H1 (cell line): Measurements from ENCODE around the gene AKAP7. TPM values are rescaled to one million over a fixed set of nuclear protein-coding genes. Genes with fewer than 3 reads are reported as not detected.

Source experiments
- CTCF ChIA-PET: fragments of 300-600 bp; sonication (Branson Sonifier 250); formaldehyde crosslinking; loops from one replicate; lab custom pipeline; 2021; ENCODE audit not compliant: partially characterized antibody; lab: Charles Lee
- POLR2A ChIA-PET: fragments of 300-600 bp; sonication (Branson Sonifier 250); formaldehyde crosslinking; loops from one replicate; lab custom pipeline; 2021; ENCODE audit warnings: inconsistent platforms; ENCODE audit not compliant: partially characterized antibody; lab: Charles Lee
- DNase-seq, 2 experiments: peaks; one replicate each; pipeline versions ENCODE4 v3.0.0 to v3.0.0-alpha.2; 2010 to 2022; ENCODE audit warnings: low spot score in 2 of 2, low read depth in 1 of 2, mixed read lengths in 1 of 2
- FAIRE-seq: peaks from 2 replicates; lab custom pipeline; 2011; peaks lifted over from hg19 to GRCh38; lab: Jason Lieb, UNC
- H2AFZ ChIP-seq: 2 replicates; pipeline ENCODE4 v1.8.1; 2012; ENCODE audit warnings: low read length, inconsistent platforms
- H2AK5ac ChIP-seq: 2 replicates; pipeline ENCODE4 v1.6.1; 2013; ENCODE audit warnings: low read depth, low read length
- H2BK120ac ChIP-seq: replicated peaks from 2 replicates; pipeline ENCODE3; 2013; ENCODE audit warnings: low read depth, low read length, inconsistent platforms
- H2BK12ac ChIP-seq: 2 replicates; pipeline ENCODE4 v1.6.1; 2013; ENCODE audit warnings: low read depth, low read length
- H2BK15ac ChIP-seq: 2 replicates; pipeline ENCODE4 v1.6.1; 2013; ENCODE audit warnings: low read length
- H2BK20ac ChIP-seq: 2 replicates; pipeline ENCODE4 v1.6.1; 2013; ENCODE audit warnings: low read length
- H2BK5ac ChIP-seq: 2 replicates; pipeline ENCODE4 v1.6.1; 2013; ENCODE audit warnings: low read depth, low read length
- H3K14ac ChIP-seq: 2 replicates; pipeline ENCODE4 v1.6.1; 2013; ENCODE audit warnings: inconsistent platforms; ENCODE audit not compliant: insufficient read length
- H3K18ac ChIP-seq: 2 replicates; pipeline ENCODE4 v1.6.1; 2013; ENCODE audit warnings: low read length; ENCODE audit errors: extremely low read depth
- H3K23ac ChIP-seq: 2 replicates; pipeline ENCODE4 v1.6.1; 2013; ENCODE audit warnings: inconsistent platforms; ENCODE audit not compliant: insufficient read length
- H3K23me2 ChIP-seq: 2 replicates; pipeline ENCODE4 v1.6.1; 2013; ENCODE audit warnings: low read depth, low read length
- H3K27ac ChIP-seq: 2 replicates; pipeline ENCODE4 v1.6.1; 2011; ENCODE audit warnings: low read depth, low read length, inconsistent platforms
- H3K27me3 ChIP-seq, 4 experiments: replicated peaks in 1 of 4; 1 replicate in 1 of 4; 2 replicates in 3 of 4; pipeline versions ENCODE4 v1.6.1 to v1.8.1; 2011 to 2013; ENCODE audit warnings: low read length in 3 of 4, mild to moderate bottlenecking in 3 of 4, inconsistent platforms in 2 of 4, mixed read lengths in 2 of 4, moderate library complexity in 1 of 4; ENCODE audit not compliant: control insufficient read depth in 3 of 4, insufficient read depth in 3 of 4; ENCODE audit errors: extremely low read depth in 1 of 4
- H3K36me3 ChIP-seq, 4 experiments: 2 replicates each; pipeline versions ENCODE4 v1.6.1 to v1.8.1; 2011 to 2013; ENCODE audit warnings: mild to moderate bottlenecking in 4 of 4, low read length in 3 of 4, moderate library complexity in 2 of 4, control low read depth in 1 of 4, inconsistent platforms in 1 of 4; ENCODE audit not compliant: insufficient read depth in 4 of 4, control insufficient read depth in 2 of 4
- H3K4ac ChIP-seq: replicated peaks from 2 replicates; pipeline ENCODE3; 2013; ENCODE audit warnings: low read length, low read depth, mixed read lengths, inconsistent platforms; ENCODE audit not compliant: insufficient read length
- H3K4me1 ChIP-seq, 4 experiments: replicated peaks in 1 of 4; 1 replicate in 1 of 4; 2 replicates in 3 of 4; pipeline versions ENCODE4 v1.6.1 to v1.8.1; 2011 to 2013; ENCODE audit warnings: low read length in 3 of 4, inconsistent platforms in 2 of 4, mixed read lengths in 1 of 4; ENCODE audit not compliant: insufficient read depth in 4 of 4, control insufficient read depth in 3 of 4
- H3K4me2 ChIP-seq, 2 experiments: 2 replicates each; pipeline versions ENCODE4 v1.6.1 to v1.8.1; 2011 to 2013; ENCODE audit warnings: low read depth in 2 of 2, low read length in 2 of 2, control low read depth in 1 of 2, inconsistent platforms in 1 of 2, mild to moderate bottlenecking in 1 of 2; ENCODE audit not compliant: insufficient read depth in 1 of 2
- H3K4me3 ChIP-seq, 4 experiments: fragments of 200-600, 300-600 bp in 1 of 4; sonication (generic), shearing (Covaris generic), sonication (Bioruptor Twin) in 1 of 4; 2 replicates each; pipeline versions ENCODE4 v1.5.1 to v1.8.1; 2011 to 2016; ENCODE audit warnings: low read length in 4 of 4, low read depth in 3 of 4, control low read depth in 2 of 4, inconsistent platforms in 2 of 4, mild to moderate bottlenecking in 2 of 4, mixed read lengths in 1 of 4, moderate library complexity in 1 of 4; ENCODE audit not compliant: insufficient read depth in 2 of 4; ENCODE audit errors: extremely low read depth in 1 of 4
- H3K56ac ChIP-seq: replicated peaks from 2 replicates; pipeline ENCODE3; 2013; ENCODE audit warnings: low read depth, mild to moderate bottlenecking, mixed read lengths, low read length, inconsistent platforms; ENCODE audit not compliant: insufficient read length
- H3K79me1 ChIP-seq: 2 replicates; pipeline ENCODE4 v1.6.1; 2013; ENCODE audit warnings: low read depth, low read length, control low read depth
- H3K79me2 ChIP-seq, 2 experiments: 2 replicates each; pipeline versions ENCODE4 v1.6.1 to v1.8.1; 2012 to 2013; ENCODE audit warnings: low read length in 2 of 2, mild to moderate bottlenecking in 2 of 2, inconsistent platforms in 1 of 2; ENCODE audit not compliant: insufficient read depth in 2 of 2, control insufficient read depth in 1 of 2
- H3K9ac ChIP-seq, 4 experiments: replicated peaks in 1 of 4; 1 replicate in 1 of 4; 2 replicates in 3 of 4; pipeline versions ENCODE4 v1.6.1 to v1.8.1; 2011 to 2013; ENCODE audit warnings: low read depth in 3 of 4, low read length in 3 of 4, control low read depth in 2 of 4, mild to moderate bottlenecking in 2 of 4, moderate library complexity in 2 of 4, inconsistent platforms in 1 of 4; ENCODE audit errors: extremely low read depth in 1 of 4
- H3K9me3 ChIP-seq, 2 experiments: 2 replicates each; pipeline versions ENCODE4 v1.6.1 to v1.8.1; 2012 to 2013; ENCODE audit warnings: mild to moderate bottlenecking in 2 of 2, moderate library complexity in 2 of 2, control low read depth in 1 of 2, inconsistent platforms in 1 of 2, low read depth in 1 of 2, low read length in 1 of 2, mixed read lengths in 1 of 2; ENCODE audit not compliant: insufficient read depth in 2 of 2
- H4K20me1 ChIP-seq, 2 experiments: replicated peaks in 1 of 2; 2 replicates each; pipeline versions ENCODE3 to v1.8.1; 2011 to 2013; ENCODE audit warnings: inconsistent platforms in 2 of 2, low read length in 2 of 2, mild to moderate bottlenecking in 1 of 2; ENCODE audit not compliant: insufficient read depth in 2 of 2, control insufficient read depth in 1 of 2
- H4K5ac ChIP-seq: 2 replicates; pipeline ENCODE4 v1.6.1; 2013; ENCODE audit warnings: low read length, low read depth, mixed read lengths, inconsistent platforms; ENCODE audit not compliant: insufficient read length
- H4K8ac ChIP-seq: 2 replicates; pipeline ENCODE4 v1.8.0; 2013; ENCODE audit warnings: mild to moderate bottlenecking, moderate library complexity, low read length, inconsistent platforms; ENCODE audit not compliant: insufficient read depth; ENCODE audit errors: extremely low read depth
- H4K91ac ChIP-seq: replicated peaks from 2 replicates; pipeline ENCODE3; 2013; ENCODE audit warnings: low read length, mixed read lengths, inconsistent platforms; ENCODE audit not compliant: insufficient read length
- BCL11A ChIP-seq, 2 experiments: IDR thresholded peaks; one replicate each; pipeline ENCODE4 v1.6.1; 2011; ENCODE audit warnings: low read depth in 2 of 2, low read length in 2 of 2, mild to moderate bottlenecking in 2 of 2
- CBX5 ChIP-seq: fragments of 300-800, 300-1000 bp; sonication (generic); IDR thresholded peaks from 2 replicates; pipeline ENCODE4 v1.7.1; 2016; ENCODE audit warnings: antibody characterized with exemption, low read length, low read depth
- EZH2 ChIP-seq: fragments of 200-600 bp; sonication (generic); IDR thresholded peaks from 2 replicates; pipeline ENCODE4 v1.7.1; 2012; ENCODE audit warnings: low read depth, mild to moderate bottlenecking, moderate library complexity, low read length, inconsistent platforms; ENCODE audit not compliant: severe bottlenecking
- HDAC6 ChIP-seq: IDR thresholded peaks from one replicate; pipeline ENCODE4 v1.7.1; 2012; ENCODE audit warnings: low read depth, mild to moderate bottlenecking, inconsistent platforms, low read length, moderate library complexity
- JUND ChIP-seq: IDR thresholded peaks from 2 replicates; pipeline ENCODE4 v1.6.1; 2011; ENCODE audit warnings: mild to moderate bottlenecking, improper control_type of control experiment, low read length
- NANOG ChIP-seq: IDR thresholded peaks from 2 replicates; pipeline ENCODE4 v1.6.1; 2011; ENCODE audit warnings: low read length, low read depth, mild to moderate bottlenecking, inconsistent platforms; ENCODE audit not compliant: insufficient read depth, poor library complexity, severe bottlenecking
- POLR2A ChIP-seq, 2 experiments: IDR thresholded peaks; 1 replicate in 1 of 2; 2 replicates in 1 of 2; pipeline ENCODE4 v1.6.1; 2011; ENCODE audit warnings: low read depth in 2 of 2, low read length in 2 of 2, mild to moderate bottlenecking in 2 of 2; ENCODE audit errors: control extremely low read depth in 1 of 2
- SP4 ChIP-seq: IDR thresholded peaks from 2 replicates; pipeline ENCODE4 v1.6.1; 2012; ENCODE audit warnings: low read length, inconsistent platforms
- TAF7 ChIP-seq: optimal IDR thresholded peaks from 2 replicates; pipeline ENCODE3; 2011; ENCODE audit warnings: low read depth, mild to moderate bottlenecking, inconsistent platforms, low read length, moderate library complexity, borderline replicate concordance
- WGBS, 2 experiments: shearing (Covaris generic) in 1 of 2; methylation state at CpG; one replicate each; pipeline versions ENCODE4 v1.1.6 to v1.1.7; 2013 to 2015; ENCODE audit warnings: low lambda C conversion rate in 2 of 2, mixed read lengths in 2 of 2, inconsistent platforms in 1 of 2, low coverage in 1 of 2, missing lambda C conversion rate in 1 of 2; ENCODE audit not compliant: insufficient replicate concordance in 2 of 2, insufficient coverage in 1 of 2, insufficient read length in 1 of 2; ENCODE audit errors: extremely low coverage in 1 of 2, missing lambda C conversion rate in 1 of 2; 5-methylcytosine and 5-hydroxymethylcytosine counted together
- polyA plus RNA-seq, 7 experiments: library from polyadenylated mRNA; depleted of rRNA in 3 of 7; stranded (reverse) in 5 of 7; unstranded in 2 of 7; fragments of >200 nt in 5 of 7; fragments of 200-250 nt in 2 of 7; gene quantifications; 1 replicate in 5 of 7; 2 replicates in 1 of 7; 4 replicates in 1 of 7; pipeline versions ENCODE4 v1.2.1 to v1.2.3, GENCODE V29; 2011 to 2013; ENCODE audit warnings: missing spikeins in 2 of 7, mixed read lengths in 2 of 7
- total RNA-seq: library from RNA; stranded (reverse); fragmentation: NEBNext Ultra II Directional; extraction: Animal tissue kit (Norgen Biotek cat#: 25700); gene quantifications from 2 replicates; pipeline ENCODE4 v1.2.1, GENCODE V29; 2021
- TF ChIP-seq, protein P1 (sequence below): IDR thresholded peaks from 2 replicates; pipeline ENCODE4 v1.6.1; 2012; ENCODE audit warnings: inconsistent platforms
- TF ChIP-seq, protein P2 (sequence below): IDR thresholded peaks from 2 replicates; pipeline ENCODE4 v1.6.1; 2011; ENCODE audit warnings: low read length, improper control_type of control experiment

Gene AKAP7
- total and polyA plus RNA-seq, 2 of the 8 experiments (the other 6 are each of a cell fraction or from before 2014, with no cell fraction given), result 4.7 to 16.9 TPM

DNA sequence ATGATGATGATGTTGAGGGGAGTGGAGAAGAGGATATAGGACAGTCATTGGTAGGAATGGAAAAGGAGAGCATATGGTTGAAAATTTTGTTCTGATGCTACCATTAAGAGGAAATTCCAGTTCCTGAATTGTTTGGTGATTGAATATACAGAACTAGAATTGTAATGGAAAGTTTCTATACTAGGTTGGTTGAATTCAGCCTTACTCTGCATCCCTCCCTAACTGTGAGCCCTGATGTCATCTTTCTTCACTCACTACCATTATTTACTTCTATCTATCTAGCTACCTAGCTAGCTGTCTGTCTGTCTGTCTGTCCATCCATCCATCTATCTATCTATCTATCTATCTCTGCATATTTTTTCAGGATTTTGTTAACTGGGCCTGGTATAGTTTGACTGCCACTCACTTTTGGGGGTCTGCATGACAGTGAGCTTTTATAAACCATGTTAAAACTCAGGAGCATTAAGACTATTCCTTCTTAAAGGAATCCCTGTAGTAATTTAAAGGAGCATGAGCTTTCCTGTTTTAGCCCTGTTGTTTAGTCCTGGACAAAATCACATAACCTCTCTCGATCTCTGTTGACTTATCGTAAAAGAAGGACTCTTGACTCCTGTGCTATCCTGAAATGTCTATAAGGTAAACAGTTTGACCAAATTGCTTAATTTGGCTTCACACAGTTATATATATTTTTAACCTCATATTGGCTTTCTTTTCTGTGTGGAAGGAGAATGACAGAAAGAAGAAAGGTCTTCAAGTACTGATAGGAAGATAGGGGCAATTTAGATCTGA lies 71.4 kb downstream of the AKAP7 start:
- H2AFZ ChIP-seq, result no peak overlapping the region
- no peak for FAIRE-seq
- no peak overlapping the region for H2BK15ac ChIP-seq
- no peak overlapping the region for H3K27ac ChIP-seq
- 91% methylated on average over 2 of the region's 2 CpGs; no CpG with 5 or more reads in 1 of the 2 experiments for WGBS, 2 experiments
- H3K4ac ChIP-seq, result no peak overlapping the region
- ChIA-PET POLR2A (no interaction called here), CTCF (interaction anchor here (0.7 to 1.6 kb wide), 5 partner anchors 24 to 335 kb away, joined by 3 to 4 read pairs (median 3); no protein-coding TSS in a partner anchor)
- no peaks in the 10 kb centered on the region; the same call in 1 of the 2 replicates for H3K23me2 ChIP-seq
- H4K8ac ChIP-seq, result no peak overlapping the region
- H2BK120ac ChIP-seq, result no peak overlapping the region
- no peak overlapping the region for H2BK12ac ChIP-seq
- no peaks in the 10 kb centered on the region for H3K9me3 ChIP-seq
- no peak overlapping the region for H4K91ac ChIP-seq
- H3K27me3 ChIP-seq, result no peaks in the 10 kb centered on the region
- H4K20me1 ChIP-seq, result no peaks in the 10 kb centered on the region
- no peak overlapping the region for H3K56ac ChIP-seq
- no peak overlapping the region for H2BK20ac ChIP-seq
- H3K79me2 ChIP-seq, result no peaks in the 10 kb centered on the region
- no peaks in the 10 kb centered on the region for H3K79me1 ChIP-seq
- no peak overlapping the region for H2AK5ac ChIP-seq
- no peaks in the 10 kb centered on the region for H3K36me3 ChIP-seq
- H4K5ac ChIP-seq, result no peak overlapping the region
- H3K4me2 ChIP-seq, result no peak overlapping the region
- no peak overlapping the region for H3K18ac ChIP-seq
- no peak overlapping the region for H3K23ac ChIP-seq
- no peak overlapping the region for H3K9ac ChIP-seq
- no peak overlapping the region for H3K4me3 ChIP-seq
- H3K4me1 ChIP-seq, result peaks cover 0 to 6% (median 0%) of the 10 kb centered on the region in 4 experiments; a peak in 2 of 7 replicates
- DNase-seq, result no peak
- H2BK5ac ChIP-seq, result no peak overlapping the region
- H3K14ac ChIP-seq, result no peak overlapping the region
- TF ChIP-seq, protein P1, sequence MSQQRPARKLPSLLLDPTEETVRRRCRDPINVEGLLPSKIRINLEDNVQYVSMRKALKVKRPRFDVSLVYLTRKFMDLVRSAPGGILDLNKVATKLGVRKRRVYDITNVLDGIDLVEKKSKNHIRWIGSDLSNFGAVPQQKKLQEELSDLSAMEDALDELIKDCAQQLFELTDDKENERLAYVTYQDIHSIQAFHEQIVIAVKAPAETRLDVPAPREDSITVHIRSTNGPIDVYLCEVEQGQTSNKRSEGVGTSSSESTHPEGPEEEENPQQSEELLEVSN, result no peak
- TF ChIP-seq SP4 (no peak), TAF7 (no peak), HDAC6 (no peak), JUND (no peak), BCL11A (IDR thresholded peaks at IDR 0.05; ENCODE audit: low read depth in 2 of 2, low read length in 2 of 2) (no peak), POLR2A (IDR thresholded peaks at IDR 0.05; ENCODE audit: control extremely low read depth in 1 of 2, low read depth in 2 of 2, low read length in 2 of 2) (no peak), EZH2 (no peak), NANOG (no peak), CBX5 (no peak)
- TF ChIP-seq, protein P2, sequence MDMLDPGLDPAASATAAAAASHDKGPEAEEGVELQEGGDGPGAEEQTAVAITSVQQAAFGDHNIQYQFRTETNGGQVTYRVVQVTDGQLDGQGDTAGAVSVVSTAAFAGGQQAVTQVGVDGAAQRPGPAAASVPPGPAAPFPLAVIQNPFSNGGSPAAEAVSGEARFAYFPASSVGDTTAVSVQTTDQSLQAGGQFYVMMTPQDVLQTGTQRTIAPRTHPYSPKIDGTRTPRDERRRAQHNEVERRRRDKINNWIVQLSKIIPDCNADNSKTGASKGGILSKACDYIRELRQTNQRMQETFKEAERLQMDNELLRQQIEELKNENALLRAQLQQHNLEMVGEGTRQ, result no peak
